ENCODE data around the gene PLEK.

GRCh38 chr2:68428126-68428525 lies 63.0 kb downstream of the PLEK start:
- TF ChIP-seq, protein P1, sequence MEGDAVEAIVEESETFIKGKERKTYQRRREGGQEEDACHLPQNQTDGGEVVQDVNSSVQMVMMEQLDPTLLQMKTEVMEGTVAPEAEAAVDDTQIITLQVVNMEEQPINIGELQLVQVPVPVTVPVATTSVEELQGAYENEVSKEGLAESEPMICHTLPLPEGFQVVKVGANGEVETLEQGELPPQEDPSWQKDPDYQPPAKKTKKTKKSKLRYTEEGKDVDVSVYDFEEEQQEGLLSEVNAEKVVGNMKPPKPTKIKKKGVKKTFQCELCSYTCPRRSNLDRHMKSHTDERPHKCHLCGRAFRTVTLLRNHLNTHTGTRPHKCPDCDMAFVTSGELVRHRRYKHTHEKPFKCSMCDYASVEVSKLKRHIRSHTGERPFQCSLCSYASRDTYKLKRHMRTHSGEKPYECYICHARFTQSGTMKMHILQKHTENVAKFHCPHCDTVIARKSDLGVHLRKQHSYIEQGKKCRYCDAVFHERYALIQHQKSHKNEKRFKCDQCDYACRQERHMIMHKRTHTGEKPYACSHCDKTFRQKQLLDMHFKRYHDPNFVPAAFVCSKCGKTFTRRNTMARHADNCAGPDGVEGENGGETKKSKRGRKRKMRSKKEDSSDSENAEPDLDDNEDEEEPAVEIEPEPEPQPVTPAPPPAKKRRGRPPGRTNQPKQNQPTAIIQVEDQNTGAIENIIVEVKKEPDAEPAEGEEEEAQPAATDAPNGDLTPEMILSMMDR (IDR thresholded peaks at IDR 0.05) = no peak
- TF ChIP-seq EZH2 (IDR thresholded peaks at IDR 0.05; ENCODE audit: borderline replicate concordance, insufficient read depth, low read depth, low read length, poor library complexity, severe bottlenecking) = no peak
